HepG2 (cell line): ENCODE results near the gene GREM2.

ENCODE experiments used
- EP300 ChIP-seq, 3 experiments: sonication (generic) in 1 of 3; formaldehyde crosslinking in 1 of 3; IDR thresholded peaks; 2 replicates each; pipeline versions ENCODE4 v1.5.1 to v1.6.1; 2011 to 2020; ENCODE audit warnings: low read depth in 2 of 3, low read length in 2 of 3, borderline replicate concordance in 1 of 3, improper control_type of control experiment in 1 of 3, mild to moderate bottlenecking in 1 of 3, missing genetic modification reagents in 1 of 3, moderate library complexity in 1 of 3
- FOXK2 ChIP-seq: fragments of 450-650 bp; IDR thresholded peaks from 2 replicates; pipeline ENCODE4 v1.6.1; 2016
- MXD3 ChIP-seq: IDR thresholded peaks from 2 replicates; pipeline ENCODE4 v1.6.1; 2016; ENCODE audit warnings: mild to moderate bottlenecking, missing biosample characterization, missing genetic modification reagents
- NR2C2 ChIP-seq: sonication (generic); formaldehyde crosslinking; IDR thresholded peaks from 2 replicates; pipeline ENCODE4 v1.4.0; 2020; ENCODE audit warnings: missing genetic modification reagents, mild to moderate bottlenecking, moderate library complexity, borderline replicate concordance
- NR3C1 ChIP-seq: sonication (generic); formaldehyde crosslinking; IDR thresholded peaks from 2 replicates; pipeline ENCODE4 v1.4.0; 2020; ENCODE audit warnings: missing genetic modification reagents
- TF ChIP-seq, protein P1 (sequence below): sonication (generic); formaldehyde crosslinking; IDR thresholded peaks from 2 replicates; pipeline ENCODE4 v1.4.0; 2020; ENCODE audit warnings: missing genetic modification reagents
- TF ChIP-seq, protein P2 (sequence below): sonication (generic); formaldehyde crosslinking; IDR thresholded peaks from 2 replicates; pipeline ENCODE4 v1.5.0; 2020; ENCODE audit warnings: mild to moderate bottlenecking, missing genetic modification reagents, moderate library complexity

DNA sequence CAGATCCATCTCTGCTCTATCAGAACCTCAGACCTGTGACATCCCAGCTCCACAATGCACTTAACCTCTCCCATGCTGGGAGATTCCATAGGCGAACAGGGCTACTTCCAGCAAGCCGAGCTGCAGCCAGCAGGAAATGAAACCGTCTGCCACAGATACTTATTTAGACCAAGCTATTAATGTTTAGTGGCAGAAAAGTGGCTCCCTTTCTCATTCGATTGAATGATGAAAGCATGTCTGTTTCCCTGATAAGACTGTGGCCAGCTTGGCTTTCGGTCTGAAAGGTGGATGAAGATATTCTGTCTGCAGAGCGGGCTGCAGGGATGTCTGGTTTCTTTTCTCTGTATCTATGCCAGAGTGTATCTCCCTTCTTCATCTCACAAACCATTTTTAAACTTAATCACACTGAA, 146.4 kb downstream of the GREM2 start:
- TF ChIP-seq FOXK2: no peak
- no peak for TF ChIP-seq MXD3
- TF ChIP-seq, protein P1, sequence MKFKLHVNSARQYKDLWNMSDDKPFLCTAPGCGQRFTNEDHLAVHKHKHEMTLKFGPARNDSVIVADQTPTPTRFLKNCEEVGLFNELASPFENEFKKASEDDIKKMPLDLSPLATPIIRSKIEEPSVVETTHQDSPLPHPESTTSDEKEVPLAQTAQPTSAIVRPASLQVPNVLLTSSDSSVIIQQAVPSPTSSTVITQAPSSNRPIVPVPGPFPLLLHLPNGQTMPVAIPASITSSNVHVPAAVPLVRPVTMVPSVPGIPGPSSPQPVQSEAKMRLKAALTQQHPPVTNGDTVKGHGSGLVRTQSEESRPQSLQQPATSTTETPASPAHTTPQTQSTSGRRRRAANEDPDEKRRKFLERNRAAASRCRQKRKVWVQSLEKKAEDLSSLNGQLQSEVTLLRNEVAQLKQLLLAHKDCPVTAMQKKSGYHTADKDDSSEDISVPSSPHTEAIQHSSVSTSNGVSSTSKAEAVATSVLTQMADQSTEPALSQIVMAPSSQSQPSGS (CRISPR knock-in tag): no peak
- TF ChIP-seq NR2C2 (CRISPR knock-in tag): no peak
- TF ChIP-seq EP300 (IDR thresholded peaks at IDR 0.05; ENCODE audit: low read depth in 2 of 2, low read length in 2 of 2): no peak
- no peak for TF ChIP-seq EP300 (CRISPR knock-in tag; IDR thresholded peaks at IDR 0.05; ENCODE audit: borderline replicate concordance)
- TF ChIP-seq, protein P2, sequence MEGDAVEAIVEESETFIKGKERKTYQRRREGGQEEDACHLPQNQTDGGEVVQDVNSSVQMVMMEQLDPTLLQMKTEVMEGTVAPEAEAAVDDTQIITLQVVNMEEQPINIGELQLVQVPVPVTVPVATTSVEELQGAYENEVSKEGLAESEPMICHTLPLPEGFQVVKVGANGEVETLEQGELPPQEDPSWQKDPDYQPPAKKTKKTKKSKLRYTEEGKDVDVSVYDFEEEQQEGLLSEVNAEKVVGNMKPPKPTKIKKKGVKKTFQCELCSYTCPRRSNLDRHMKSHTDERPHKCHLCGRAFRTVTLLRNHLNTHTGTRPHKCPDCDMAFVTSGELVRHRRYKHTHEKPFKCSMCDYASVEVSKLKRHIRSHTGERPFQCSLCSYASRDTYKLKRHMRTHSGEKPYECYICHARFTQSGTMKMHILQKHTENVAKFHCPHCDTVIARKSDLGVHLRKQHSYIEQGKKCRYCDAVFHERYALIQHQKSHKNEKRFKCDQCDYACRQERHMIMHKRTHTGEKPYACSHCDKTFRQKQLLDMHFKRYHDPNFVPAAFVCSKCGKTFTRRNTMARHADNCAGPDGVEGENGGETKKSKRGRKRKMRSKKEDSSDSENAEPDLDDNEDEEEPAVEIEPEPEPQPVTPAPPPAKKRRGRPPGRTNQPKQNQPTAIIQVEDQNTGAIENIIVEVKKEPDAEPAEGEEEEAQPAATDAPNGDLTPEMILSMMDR (CRISPR knock-in tag): no peak
- no peak for TF ChIP-seq NR3C1 (CRISPR knock-in tag)
